ENCODE results near the gene OSR1. TPM values are rescaled to one million over a fixed set of nuclear protein-coding genes. Genes with fewer than 3 reads are reported as not detected.

Gene OSR1
- polyA plus RNA-seq, 1 experiment: 6.7 TPM

- POLR2A ChIA-PET: no interaction called here
- no peak overlapping the region for H3K4me3 ChIP-seq (ENCODE audit: low read depth, low read length)
- DNase-seq (ENCODE audit: low read depth): no peak
- H3K36me3 ChIP-seq (ENCODE audit: control insufficient read depth, insufficient read depth, low read length): no peaks in the 10 kb centered on the region
- H3K27me3 ChIP-seq (ENCODE audit: control insufficient read depth, insufficient read depth, low read length): no peaks in the 10 kb centered on the region
- TF ChIP-seq, protein P1, sequence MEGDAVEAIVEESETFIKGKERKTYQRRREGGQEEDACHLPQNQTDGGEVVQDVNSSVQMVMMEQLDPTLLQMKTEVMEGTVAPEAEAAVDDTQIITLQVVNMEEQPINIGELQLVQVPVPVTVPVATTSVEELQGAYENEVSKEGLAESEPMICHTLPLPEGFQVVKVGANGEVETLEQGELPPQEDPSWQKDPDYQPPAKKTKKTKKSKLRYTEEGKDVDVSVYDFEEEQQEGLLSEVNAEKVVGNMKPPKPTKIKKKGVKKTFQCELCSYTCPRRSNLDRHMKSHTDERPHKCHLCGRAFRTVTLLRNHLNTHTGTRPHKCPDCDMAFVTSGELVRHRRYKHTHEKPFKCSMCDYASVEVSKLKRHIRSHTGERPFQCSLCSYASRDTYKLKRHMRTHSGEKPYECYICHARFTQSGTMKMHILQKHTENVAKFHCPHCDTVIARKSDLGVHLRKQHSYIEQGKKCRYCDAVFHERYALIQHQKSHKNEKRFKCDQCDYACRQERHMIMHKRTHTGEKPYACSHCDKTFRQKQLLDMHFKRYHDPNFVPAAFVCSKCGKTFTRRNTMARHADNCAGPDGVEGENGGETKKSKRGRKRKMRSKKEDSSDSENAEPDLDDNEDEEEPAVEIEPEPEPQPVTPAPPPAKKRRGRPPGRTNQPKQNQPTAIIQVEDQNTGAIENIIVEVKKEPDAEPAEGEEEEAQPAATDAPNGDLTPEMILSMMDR (IDR thresholded peaks at IDR 0.05; ENCODE audit: insufficient read depth, low read depth, low read length): no peak
- CTCF ChIA-PET: no interaction called here
Measured at GRCh38 chr2:19330436-19330835, 28.0 kb downstream of the OSR1 start.

- ChIA-PET POLR2A (no interaction called here), CTCF (no interaction called here)
- H3K36me3 ChIP-seq (ENCODE audit: control insufficient read depth, insufficient read depth, low read length): no peaks in the 10 kb centered on the region
- no peak overlapping the region for H3K4me3 ChIP-seq (ENCODE audit: low read depth, low read length)
- TF ChIP-seq, protein P1 (IDR thresholded peaks at IDR 0.05; ENCODE audit: insufficient read depth, low read depth, low read length): no peak
- no peaks in the 10 kb centered on the region; the same call in 1 of the 2 replicates for H3K27me3 ChIP-seq (ENCODE audit: control insufficient read depth, insufficient read depth, low read length)
- no peak for DNase-seq (ENCODE audit: low read depth)
Measured at GRCh38 chr2:19329445-19329844, 29.0 kb downstream of the OSR1 start.

- H3K4me3 ChIP-seq (ENCODE audit: low read depth, low read length): no peak overlapping the region
- ChIA-PET POLR2A (no interaction called here), CTCF (interaction anchor here (1.3 to 1.7 kb wide), 2 partner anchors 8 to 26 kb away, joined by 3 to 5 read pairs; no protein-coding TSS in a partner anchor)
- TF ChIP-seq, protein P1 (IDR thresholded peaks at IDR 0.05; ENCODE audit: insufficient read depth, low read depth, low read length): no peak
- no peaks in the 10 kb centered on the region; the same call in 1 of the 2 replicates for H3K27me3 ChIP-seq (ENCODE audit: control insufficient read depth, insufficient read depth, low read length)
- no peaks in the 10 kb centered on the region for H3K36me3 ChIP-seq (ENCODE audit: control insufficient read depth, insufficient read depth, low read length)
- DNase-seq (ENCODE audit: low read depth): no peak
Measured at GRCh38 chr2:19327496-19327895, 30.9 kb downstream of the OSR1 start.

- TF ChIP-seq, protein P1 (IDR thresholded peaks at IDR 0.05; ENCODE audit: insufficient read depth, low read depth, low read length): no peak
- DNase-seq (ENCODE audit: low read depth): no peak
- ChIA-PET POLR2A (no interaction called here), CTCF (no interaction called here)
- H3K4me3 ChIP-seq (ENCODE audit: low read depth, low read length): no peak overlapping the region
- H3K27me3 ChIP-seq (ENCODE audit: control insufficient read depth, insufficient read depth, low read length): no peaks in the 10 kb centered on the region; the same call in 1 of the 2 replicates
- no peaks in the 10 kb centered on the region for H3K36me3 ChIP-seq (ENCODE audit: control insufficient read depth, insufficient read depth, low read length)
Measured at GRCh38 chr2:19321946-19322345, 36.5 kb downstream of the OSR1 start.

DNA sequence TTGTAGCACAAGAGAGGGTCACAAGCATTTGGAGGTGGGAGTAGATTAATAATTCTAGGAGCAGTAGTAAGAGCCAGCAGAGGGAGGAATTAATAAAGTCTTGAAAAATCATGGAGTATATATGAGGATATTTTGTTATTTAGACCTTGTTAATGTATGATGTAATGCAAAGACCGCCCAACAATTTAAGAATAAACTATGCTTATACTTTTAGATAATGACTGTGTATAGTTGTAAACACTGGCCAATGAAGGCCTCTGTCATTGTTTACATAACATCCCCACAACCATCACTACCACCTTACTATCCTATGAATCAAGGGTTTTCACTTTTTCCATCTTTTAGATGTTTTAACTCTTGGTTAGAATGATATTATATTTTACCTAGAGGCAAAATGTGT, 37.6 kb downstream of the OSR1 start:
- ChIA-PET POLR2A (no interaction called here), CTCF (no interaction called here)
- Histone ChIP-seq H3K27me3 (ENCODE audit: control insufficient read depth, insufficient read depth, low read length) (no peaks in the 10 kb centered on the region; the same call in 1 of the 2 replicates), H3K36me3 (ENCODE audit: control insufficient read depth, insufficient read depth, low read length) (no peaks in the 10 kb centered on the region), H3K4me3 (ENCODE audit: low read depth, low read length) (no peak overlapping the region)
- TF ChIP-seq, protein P1 (IDR thresholded peaks at IDR 0.05; ENCODE audit: insufficient read depth, low read depth, low read length): no peak
- no peak for DNase-seq (ENCODE audit: low read depth)

Measured in BJ (cell line).